Measurements from ENCODE around the gene AK8. TPM values are rescaled to one million over a fixed set of nuclear protein-coding genes. Genes with fewer than 3 reads are reported as not detected.
A peak's percentile ranks its signal among the peaks of the same experiment; 100 is the strongest.

AK8 gene
- total and polyA plus RNA-seq, 9 donors: 0.23 to 0.89 (median 0.58) TPM

GRCh38 chr9:132801659-132802058 lies 76.4 kb downstream of the AK8 start:
- H3K4me1 ChIP-seq (ENCODE audit: control insufficient read depth, insufficient read depth, low read length): peaks cover 30% of the 10 kb centered on the region
- no peak overlapping the region for H3K4me3 ChIP-seq (ENCODE audit: low read length)
- no peak for DNase-seq
- H3K27me3 ChIP-seq (ENCODE audit: control insufficient read depth, insufficient read depth, low read length): peaks cover 2% of the 10 kb centered on the region
- 79% methylated on average over 4 of the region's 4 CpGs for WGBS (ENCODE audit: insufficient coverage)
- H3K9me3 ChIP-seq (replicated peaks; ENCODE audit: control insufficient read depth, low read depth, low read length): no peaks in the 10 kb centered on the region
- no peak overlapping the region for H3K27ac ChIP-seq (ENCODE audit: low read length)
- H3K36me3 ChIP-seq (ENCODE audit: control insufficient read depth, insufficient read depth, low read length): no peaks in the 10 kb centered on the region

- WGBS (ENCODE audit: insufficient coverage): 17% methylated on average over 17 of the region's 22 CpGs
- DNase-seq: peak; percentile 75
- Histone ChIP-seq H3K27me3 (ENCODE audit: control insufficient read depth, insufficient read depth, low read length) (peaks cover 6% of the 10 kb centered on the region), H3K9me3 (replicated peaks; ENCODE audit: control insufficient read depth, low read depth, low read length) (no peaks in the 10 kb centered on the region), H3K36me3 (ENCODE audit: control insufficient read depth, insufficient read depth, low read length) (no peaks in the 10 kb centered on the region), H3K4me3 (ENCODE audit: low read length) (no peak overlapping the region), H3K27ac (ENCODE audit: low read length) (no peak overlapping the region), H3K4me1 (ENCODE audit: control insufficient read depth, insufficient read depth, low read length) (peaks cover 26% of the 10 kb centered on the region)
Observed at GRCh38 chr9:132800038-132800648, 77.9 kb downstream of the AK8 start.

- Histone ChIP-seq H3K36me3 (ENCODE audit: control insufficient read depth, insufficient read depth, low read length) (no peaks in the 10 kb centered on the region), H3K27ac (ENCODE audit: low read length) (no peak overlapping the region), H3K9me3 (replicated peaks; ENCODE audit: control insufficient read depth, low read depth, low read length) (no peaks in the 10 kb centered on the region), H3K27me3 (ENCODE audit: control insufficient read depth, insufficient read depth, low read length) (peaks cover 12% of the 10 kb centered on the region), H3K4me1 (ENCODE audit: control insufficient read depth, insufficient read depth, low read length) (peaks cover 16% of the 10 kb centered on the region), H3K4me3 (ENCODE audit: low read length) (no peak overlapping the region)
- WGBS (ENCODE audit: insufficient coverage): 67% methylated on average over 21 of the region's 27 CpGs
- DNase-seq: no peak
Observed at GRCh38 chr9:132798817-132799790, 79.0 kb downstream of the AK8 start.

- peaks cover 15% of the 10 kb centered on the region for H3K27me3 ChIP-seq (ENCODE audit: control insufficient read depth, insufficient read depth, low read length)
- peaks cover 14% of the 10 kb centered on the region for H3K4me1 ChIP-seq (ENCODE audit: control insufficient read depth, insufficient read depth, low read length)
- no peaks in the 10 kb centered on the region for H3K36me3 ChIP-seq (ENCODE audit: control insufficient read depth, insufficient read depth, low read length)
- 59% methylated on average over 12 of the region's 15 CpGs for WGBS (ENCODE audit: insufficient coverage)
- no peak overlapping the region for H3K4me3 ChIP-seq (ENCODE audit: low read length)
- H3K27ac ChIP-seq (ENCODE audit: low read length): no peak overlapping the region
- no peaks in the 10 kb centered on the region for H3K9me3 ChIP-seq (replicated peaks; ENCODE audit: control insufficient read depth, low read depth, low read length)
- DNase-seq: peak; percentile 57
Observed at GRCh38 chr9:132797861-132798659, 80.0 kb downstream of the AK8 start.

GRCh38 chr9:132795511-132796303 lies 82.4 kb downstream of the AK8 start:
- WGBS (ENCODE audit: insufficient coverage): no CpG with 5 or more reads among the region's 16 CpGs
- peaks cover 19% of the 10 kb centered on the region for H3K27me3 ChIP-seq (ENCODE audit: control insufficient read depth, insufficient read depth, low read length)
- no peak for DNase-seq

GRCh38 chr9:132794730-132795380 lies 83.2 kb downstream of the AK8 start:
- no peak for DNase-seq
- H3K36me3 ChIP-seq (ENCODE audit: control insufficient read depth, insufficient read depth, low read length): no peaks in the 10 kb centered on the region
- no peak overlapping the region for H3K27ac ChIP-seq (ENCODE audit: low read length)
- peaks cover 8% of the 10 kb centered on the region for H3K4me1 ChIP-seq (ENCODE audit: control insufficient read depth, insufficient read depth, low read length)
- WGBS (ENCODE audit: insufficient coverage): 11% methylated on average over 10 of the region's 13 CpGs
- no peaks in the 10 kb centered on the region for H3K9me3 ChIP-seq (replicated peaks; ENCODE audit: control insufficient read depth, low read depth, low read length)
- peaks cover 19% of the 10 kb centered on the region for H3K27me3 ChIP-seq (ENCODE audit: control insufficient read depth, insufficient read depth, low read length)
- no peak overlapping the region for H3K4me3 ChIP-seq (ENCODE audit: low read length)

More at GRCh38 chr9:132795511-132796303, 82.4 kb downstream of the AK8 start:
- no peak overlapping the region for H3K4me3 ChIP-seq (ENCODE audit: low read length)
- H3K4me1 ChIP-seq (ENCODE audit: control insufficient read depth, insufficient read depth, low read length): peaks cover 14% of the 10 kb centered on the region
- H3K36me3 ChIP-seq (ENCODE audit: control insufficient read depth, insufficient read depth, low read length): no peaks in the 10 kb centered on the region
- no peaks in the 10 kb centered on the region for H3K9me3 ChIP-seq (replicated peaks; ENCODE audit: control insufficient read depth, low read depth, low read length)
- H3K27ac ChIP-seq (ENCODE audit: low read length): no peak overlapping the region

- no peaks in the 10 kb centered on the region for H3K9me3 ChIP-seq (replicated peaks; ENCODE audit: control insufficient read depth, low read depth, low read length)
- H3K4me1 ChIP-seq (ENCODE audit: control insufficient read depth, insufficient read depth, low read length): peaks cover 8% of the 10 kb centered on the region
- H3K4me3 ChIP-seq (ENCODE audit: low read length): no peak overlapping the region
- H3K36me3 ChIP-seq (ENCODE audit: control insufficient read depth, insufficient read depth, low read length): no peaks in the 10 kb centered on the region
- H3K27ac ChIP-seq (ENCODE audit: low read length): no peak overlapping the region
- 59% methylated on average over 10 of the region's 16 CpGs for WGBS (ENCODE audit: insufficient coverage)
- DNase-seq: no peak
- peaks cover 19% of the 10 kb centered on the region for H3K27me3 ChIP-seq (ENCODE audit: control insufficient read depth, insufficient read depth, low read length)
Observed at GRCh38 chr9:132793606-132794580, 84.2 kb downstream of the AK8 start.

GRCh38 chr9:132792547-132792946 lies 85.5 kb downstream of the AK8 start:
- no peak overlapping the region for H3K27ac ChIP-seq (ENCODE audit: low read length)
- 94% methylated on average over 9 of the region's 9 CpGs for WGBS (ENCODE audit: insufficient coverage)
- peaks cover 8% of the 10 kb centered on the region for H3K9me3 ChIP-seq (replicated peaks; ENCODE audit: control insufficient read depth, low read depth, low read length)
- no peak overlapping the region for H3K4me3 ChIP-seq (ENCODE audit: low read length)
- DNase-seq: no peak
- H3K36me3 ChIP-seq (ENCODE audit: control insufficient read depth, insufficient read depth, low read length): no peaks in the 10 kb centered on the region
- no peaks in the 10 kb centered on the region for H3K4me1 ChIP-seq (ENCODE audit: control insufficient read depth, insufficient read depth, low read length)
- H3K27me3 ChIP-seq (ENCODE audit: control insufficient read depth, insufficient read depth, low read length): peaks cover 19% of the 10 kb centered on the region
